GM10847 (cell line): ENCODE results near the gene STK16.

Experiments used
- POLR2A ChIP-seq: IDR thresholded peaks from 2 replicates; pipeline ENCODE4 v1.6.1; 2011; ENCODE audit not compliant: insufficient read length; ENCODE audit errors: extremely low read depth

STK16 gene

GRCh38 chr2:219210196-219210885, 34.9 kb upstream of the STK16 start:
- no peak for TF ChIP-seq POLR2A

GRCh38 chr2:219210886-219211362, 34.4 kb upstream of the STK16 start:
- TF ChIP-seq POLR2A: no peak

GRCh38 chr2:219213026-219213415, 32.3 kb upstream of the STK16 start:
- TF ChIP-seq POLR2A: no peak

GRCh38 chr2:219213486-219214071, 31.7 kb upstream of the STK16 start:
- TF ChIP-seq POLR2A: no peak

GRCh38 chr2:219214141-219214540, 31.1 kb upstream of the STK16 start:
- no peak for TF ChIP-seq POLR2A

GRCh38 chr2:219214786-219215185, 30.5 kb upstream of the STK16 start:
- no peak for TF ChIP-seq POLR2A

- TF ChIP-seq POLR2A: no peak
Measured at GRCh38 chr2:219215871-219216534, 29.3 kb upstream of the STK16 start.

GRCh38 chr2:219216535-219216915, 28.8 kb upstream of the STK16 start:
- TF ChIP-seq POLR2A: no peak

- no peak for TF ChIP-seq POLR2A
Measured at GRCh38 chr2:219218217-219218731, 27.0 kb upstream of the STK16 start.

GRCh38 chr2:219218732-219219701, 26.3 kb upstream of the STK16 start, which contains the start of gene ABCB6:
ABCB6 (minus strand) TSS chr2:219218958; CDS start chr2:219218673, 285 bp downstream.
- TF ChIP-seq POLR2A: peak; percentile 82

GRCh38 chr2:219219784-219220532, 25.3 kb upstream of the STK16 start:
- no peak for TF ChIP-seq POLR2A

- TF ChIP-seq POLR2A: no peak
Measured at GRCh38 chr2:219220652-219221402, 24.5 kb upstream of the STK16 start.

GRCh38 chr2:219221957-219222518, 23.2 kb upstream of the STK16 start:
- TF ChIP-seq POLR2A: no peak

GRCh38 chr2:219223831-219224610, 21.3 kb upstream of the STK16 start:
- TF ChIP-seq POLR2A: no peak
